GM19455 (cell line): ENCODE measurements around the gene ZNF57.
"Not testable (repeated sequence)": the region's sequence is repeated elsewhere in the genome, so short reads cannot be mapped to it uniquely, and the experiment has no call there.

Experiments
- ATAC-seq: cut with Tn5 transposase; IDR thresholded peaks from one replicate; pipeline ENCODE4 v1.9.1; 2021; ENCODE audit not compliant: unreplicated experiment

Gene ZNF57

DNA sequence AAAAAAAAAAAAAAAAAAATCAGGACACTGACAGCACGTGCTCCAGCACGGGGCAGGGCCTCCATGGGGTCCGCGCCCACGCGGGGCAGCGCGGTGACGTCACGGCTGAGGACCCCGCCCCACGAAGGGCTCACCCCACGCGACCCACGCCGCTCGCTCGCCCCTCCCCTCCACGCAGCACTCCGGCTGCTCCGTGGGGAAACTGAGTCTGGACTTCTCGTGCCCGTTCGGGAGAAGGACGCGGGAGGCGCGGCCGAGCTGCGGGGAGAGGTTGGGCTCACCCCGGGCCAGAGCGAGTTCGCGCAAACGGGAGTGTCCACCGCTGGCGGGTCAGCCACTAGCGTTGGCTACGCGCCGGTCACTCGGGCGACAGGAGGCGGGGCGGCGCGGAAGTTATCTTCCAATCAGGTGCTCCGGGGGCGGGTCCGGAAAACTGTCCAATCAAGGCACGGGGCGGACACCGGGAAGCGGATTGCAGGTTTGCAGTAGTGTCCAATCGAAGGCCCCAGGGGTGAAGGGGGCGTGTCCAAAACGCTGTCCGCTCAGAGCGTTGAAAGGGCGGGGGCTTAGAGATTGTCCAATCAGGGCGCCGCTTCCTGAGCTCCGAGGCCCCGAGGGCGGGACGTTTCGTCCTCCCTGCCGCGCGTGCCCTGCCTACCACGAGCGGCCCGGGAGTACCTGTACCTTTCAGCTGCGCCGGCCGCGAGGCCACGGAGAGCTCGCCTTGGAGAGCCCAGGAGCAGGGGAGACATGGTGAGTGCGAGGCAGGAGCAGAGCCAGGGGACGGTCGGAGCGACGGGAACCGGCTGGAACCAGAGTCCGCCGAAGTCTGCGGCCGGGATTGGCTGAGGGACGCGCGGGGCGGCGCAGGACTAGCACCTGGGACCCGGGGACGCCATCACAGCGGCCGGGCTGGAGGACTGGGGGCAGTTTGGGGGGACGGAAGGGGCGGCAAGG, at the start of gene ZNF57:
Gene ZNF57, plus strand, starts transcription at position 633 of the 957 bp plus-strand sequence. Its CDS starts 118 bp downstream, at position 751.
- peak; percentile 88 for ATAC-seq

DNA sequence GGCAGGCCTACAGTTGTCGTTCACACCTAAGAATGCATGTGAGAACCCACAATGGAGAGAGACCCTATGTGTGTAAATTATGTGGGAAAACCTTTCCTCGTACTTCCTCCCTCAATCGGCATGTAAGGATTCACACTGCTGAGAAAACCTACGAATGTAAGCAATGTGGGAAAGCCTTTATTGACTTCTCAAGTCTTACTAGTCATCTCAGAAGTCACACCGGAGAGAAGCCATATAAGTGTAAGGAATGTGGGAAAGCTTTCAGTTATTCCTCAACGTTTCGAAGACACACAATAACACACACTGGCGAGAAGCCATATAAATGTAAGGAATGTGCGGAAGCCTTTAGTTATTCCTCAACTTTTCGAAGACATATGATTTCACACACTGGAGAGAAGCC, 48.1 kb upstream of the ZNF57 start:
- ATAC-seq: no peak

DNA sequence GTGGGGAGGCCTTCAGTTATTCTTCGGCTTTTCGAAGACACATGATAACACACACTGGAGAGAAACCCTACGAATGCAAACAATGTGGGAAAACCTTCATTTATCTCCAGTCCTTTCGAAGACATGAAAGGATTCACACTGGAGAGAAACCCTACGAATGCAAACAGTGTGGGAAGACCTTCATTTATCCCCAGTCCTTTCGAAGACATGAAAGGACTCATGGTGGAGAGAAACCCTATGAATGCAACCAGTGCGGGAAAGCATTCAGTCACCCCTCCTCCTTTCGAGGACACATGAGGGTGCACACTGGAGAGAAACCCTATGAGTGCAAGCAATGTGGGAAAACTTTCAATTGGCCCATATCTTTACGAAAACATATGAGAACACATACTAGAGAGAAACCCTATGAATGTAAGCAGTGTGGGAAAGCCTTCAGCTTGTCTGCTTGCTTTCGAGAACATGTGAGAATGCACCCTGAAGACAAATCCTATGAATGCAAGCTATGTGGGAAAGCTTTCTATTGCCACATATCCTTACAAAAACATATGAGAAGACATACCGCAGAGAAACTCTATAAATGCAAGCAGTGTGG, 47.6 kb upstream of the ZNF57 start:
- no peak for ATAC-seq

DNA sequence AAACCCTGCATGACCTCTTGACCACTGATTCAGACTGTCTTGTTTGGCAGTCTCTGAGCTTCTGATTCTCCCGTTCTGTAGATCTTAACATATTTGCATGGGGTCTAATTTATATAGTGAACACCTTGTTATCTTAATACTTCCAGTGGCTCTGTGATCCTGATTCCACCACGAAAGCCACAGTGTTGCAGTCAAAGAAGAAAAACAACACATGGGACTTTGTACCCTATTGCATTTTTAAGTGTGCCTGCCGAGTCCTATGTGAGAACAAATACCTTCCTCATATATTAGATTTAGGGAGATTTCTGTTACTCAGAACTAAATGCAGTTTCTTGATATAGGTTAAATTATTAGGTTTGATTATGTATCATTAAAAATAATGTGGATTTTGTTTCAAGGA, 45.9 kb upstream of the ZNF57 start:
- ATAC-seq: no peak

DNA sequence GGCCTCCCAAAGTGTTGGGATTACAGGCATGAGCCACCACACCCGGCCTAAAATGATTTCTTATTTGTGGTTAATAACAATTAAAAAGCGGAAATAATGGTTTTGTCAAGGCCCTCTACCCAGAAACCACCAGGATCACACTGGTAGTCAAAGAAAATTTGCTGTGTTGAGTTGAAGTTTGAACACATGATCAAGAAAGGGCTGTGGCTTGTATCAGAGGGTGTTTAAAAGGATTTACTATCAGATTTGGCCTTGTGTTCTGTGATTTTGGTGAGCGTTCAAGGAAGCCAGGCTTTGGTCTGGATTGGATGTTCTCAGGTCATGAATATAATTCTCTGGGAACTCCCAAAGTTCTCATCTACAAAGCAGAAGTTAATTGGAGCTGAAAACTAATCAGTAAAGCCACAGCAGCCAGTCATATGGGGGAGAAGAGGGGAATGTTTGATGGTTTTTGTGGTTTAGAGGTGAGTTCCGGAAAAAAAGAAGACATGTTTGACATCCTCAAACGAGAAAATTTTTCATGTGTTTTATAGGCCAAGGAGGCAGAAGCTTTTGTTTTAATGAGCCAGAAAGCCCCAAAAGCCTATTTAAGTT, 44.2 kb upstream of the ZNF57 start:
- ATAC-seq: no peak

DNA sequence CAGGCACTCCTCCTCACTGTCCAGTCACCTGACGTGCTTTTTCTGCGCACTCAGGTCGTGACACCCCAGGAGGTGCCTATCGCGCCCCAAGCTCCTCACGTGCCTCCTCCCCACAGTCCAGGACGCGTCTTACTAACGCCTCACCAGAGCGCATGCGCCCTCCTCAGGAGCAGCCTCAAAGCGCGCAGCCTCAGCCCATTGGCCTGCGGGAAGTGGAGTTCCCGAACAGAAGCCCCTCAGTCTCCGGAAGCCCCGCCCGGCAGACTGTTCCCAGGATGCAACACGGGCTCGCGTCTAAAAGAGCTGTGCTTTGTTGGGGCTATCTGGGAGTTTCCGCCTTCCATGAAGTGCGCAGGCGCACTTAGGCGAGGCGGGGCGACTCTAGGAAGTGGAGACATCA, 41.9 kb upstream of the ZNF57 start:
- no peak for ATAC-seq

DNA sequence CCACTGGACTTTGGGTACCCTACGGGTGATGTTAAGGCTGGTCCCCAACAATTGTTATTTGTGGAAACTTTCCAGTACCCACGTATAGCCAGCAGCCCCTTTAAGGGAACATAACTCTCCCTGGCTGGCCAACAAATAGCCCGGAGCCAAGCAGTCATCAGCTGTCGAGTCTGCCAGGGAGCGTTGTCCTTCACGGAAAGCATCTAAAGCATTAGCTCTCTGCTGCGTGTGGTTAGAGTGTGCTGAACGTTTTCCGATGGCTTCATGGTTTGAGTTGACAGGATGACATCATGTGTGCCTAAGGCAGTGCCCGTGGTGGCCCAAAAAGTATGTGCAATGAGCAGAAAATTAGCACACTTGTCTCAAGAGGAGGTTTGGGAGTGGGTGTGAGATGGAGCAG, 36.9 kb upstream of the ZNF57 start:
- ATAC-seq: no peak

DNA sequence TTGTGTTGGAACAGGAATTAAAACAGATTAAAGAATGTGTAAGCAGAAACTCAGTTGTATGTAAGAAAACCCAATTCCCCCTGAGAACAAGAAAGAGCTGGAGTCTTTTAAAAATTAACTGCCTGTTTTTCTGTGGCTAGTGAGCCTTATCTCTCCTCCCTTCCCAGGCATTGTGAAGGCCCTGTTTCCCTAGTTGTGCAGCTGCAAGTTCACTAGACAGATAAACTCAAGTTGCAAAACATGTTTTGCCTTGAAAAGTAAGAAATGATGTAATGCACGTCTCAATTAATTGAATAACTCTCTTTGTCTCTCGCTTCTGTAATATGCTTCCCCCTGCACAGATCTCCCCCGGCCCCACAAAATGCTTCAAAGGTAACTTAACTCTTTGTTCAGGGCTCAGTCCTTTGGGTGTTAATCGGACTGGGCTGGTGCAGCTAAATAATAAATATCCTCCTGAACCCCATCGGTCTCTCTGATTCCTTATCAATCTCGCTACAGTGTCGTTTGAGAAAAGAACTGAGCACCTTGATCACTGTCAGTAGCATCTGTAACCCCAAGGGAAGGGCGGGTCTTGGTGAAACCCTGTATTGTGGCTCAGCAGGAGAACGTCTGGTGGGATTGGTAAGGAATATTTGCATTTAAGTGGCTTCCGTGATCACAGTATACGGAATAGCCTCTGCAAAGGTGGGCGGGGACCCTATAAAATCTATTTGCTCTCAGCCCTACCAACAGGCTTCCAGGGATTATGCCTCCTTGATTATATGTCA, 35.2 kb upstream of the ZNF57 start:
- no peak for ATAC-seq

DNA sequence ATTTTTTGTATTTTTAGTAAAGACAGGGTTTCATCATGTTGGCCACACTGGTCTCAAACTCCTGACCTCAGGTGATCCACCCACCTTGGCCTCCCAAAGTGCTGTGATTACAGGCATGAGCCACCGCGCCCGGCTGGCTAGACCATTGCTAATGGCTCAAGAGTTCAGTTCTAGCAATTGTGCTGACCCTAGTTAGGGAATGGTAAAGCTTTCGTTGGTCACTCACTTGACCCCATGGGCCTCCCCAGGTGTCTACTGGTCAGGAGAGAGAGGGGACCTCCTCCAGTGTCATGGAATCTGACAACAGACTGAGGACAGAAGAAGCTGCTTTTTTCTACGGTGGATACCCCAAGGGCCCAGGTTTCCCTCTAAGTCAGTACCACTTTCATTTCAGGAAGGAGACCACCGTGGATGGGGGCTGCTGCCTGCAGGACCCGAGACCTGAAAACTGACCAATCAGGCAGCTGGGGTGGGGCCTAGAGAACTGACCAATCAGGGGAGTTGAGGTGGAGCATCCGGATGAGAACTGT, 34.2 kb upstream of the ZNF57 start:
- ATAC-seq: no peak

DNA sequence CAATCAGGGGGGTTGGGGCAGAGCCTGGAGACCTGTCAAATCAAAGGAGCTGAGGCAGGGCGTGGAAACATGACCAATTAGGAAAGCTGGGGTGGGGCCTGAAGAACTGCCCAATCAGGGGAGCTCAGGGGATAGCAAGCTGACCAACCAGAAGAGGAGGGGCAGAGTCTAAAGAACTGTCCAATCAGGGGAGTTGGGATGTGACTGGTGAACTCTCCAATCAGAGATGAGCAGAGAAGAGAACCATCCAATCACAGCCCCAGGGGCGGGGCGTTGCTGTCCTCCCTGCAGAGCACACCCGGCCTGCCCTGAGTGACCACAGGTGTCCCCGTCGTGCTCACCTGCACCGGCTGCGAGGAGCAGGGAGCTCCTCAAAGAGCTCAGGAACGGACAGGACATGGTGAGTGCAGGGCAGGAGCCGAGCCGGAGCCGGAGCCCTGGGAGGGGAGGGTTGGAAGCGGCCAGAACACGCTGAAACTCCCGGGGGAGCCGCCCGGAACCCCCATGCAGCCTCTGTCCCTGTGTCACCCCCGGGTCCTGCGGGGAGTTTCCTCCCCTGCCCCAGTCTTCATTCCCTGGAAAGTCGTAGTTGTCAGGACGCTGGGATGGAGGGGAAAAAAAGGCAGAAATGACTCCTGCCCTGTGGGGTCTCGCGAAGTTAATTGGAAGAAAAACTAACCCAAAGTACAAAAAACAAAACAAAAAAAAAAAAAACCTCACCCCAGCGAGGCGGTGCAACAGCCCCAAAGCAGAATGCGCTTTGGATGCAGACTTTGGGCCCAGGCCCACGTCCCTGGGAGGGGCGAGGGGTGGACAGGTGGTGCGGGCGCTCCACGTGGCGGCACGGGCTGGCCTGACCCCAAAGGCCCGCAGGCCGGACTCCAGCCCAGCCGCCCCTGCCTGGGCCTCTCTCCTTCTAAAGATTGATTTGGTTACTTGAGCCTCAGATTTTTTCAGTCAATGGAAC, 33.4 kb upstream of the ZNF57 start, which contains the start of gene ZNF556:
Gene ZNF556, plus strand, starts transcription at position 311 of the 967 bp plus-strand sequence. Its CDS starts 87 bp downstream, at position 398.
- ATAC-seq: no peak

DNA sequence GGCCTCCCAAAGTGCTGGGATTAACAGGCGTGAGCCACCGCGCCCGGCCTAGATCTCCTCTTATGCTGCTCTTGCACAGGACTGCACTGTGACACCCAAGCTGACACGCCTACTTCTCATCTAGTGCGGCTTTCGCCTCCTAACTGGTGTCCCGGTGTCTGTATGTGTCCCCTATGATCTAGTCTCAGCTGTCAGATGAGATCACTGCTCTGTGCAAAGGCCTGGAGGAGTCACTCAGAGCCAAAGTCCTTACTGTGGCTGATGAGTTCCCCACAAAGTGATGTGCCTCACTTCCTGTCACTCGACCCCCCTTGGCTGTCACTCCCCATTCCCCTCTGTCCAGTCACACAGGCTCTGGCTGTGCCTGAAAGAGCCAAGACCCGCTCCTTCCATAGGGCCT, 31.1 kb upstream of the ZNF57 start:
- no peak for ATAC-seq

DNA sequence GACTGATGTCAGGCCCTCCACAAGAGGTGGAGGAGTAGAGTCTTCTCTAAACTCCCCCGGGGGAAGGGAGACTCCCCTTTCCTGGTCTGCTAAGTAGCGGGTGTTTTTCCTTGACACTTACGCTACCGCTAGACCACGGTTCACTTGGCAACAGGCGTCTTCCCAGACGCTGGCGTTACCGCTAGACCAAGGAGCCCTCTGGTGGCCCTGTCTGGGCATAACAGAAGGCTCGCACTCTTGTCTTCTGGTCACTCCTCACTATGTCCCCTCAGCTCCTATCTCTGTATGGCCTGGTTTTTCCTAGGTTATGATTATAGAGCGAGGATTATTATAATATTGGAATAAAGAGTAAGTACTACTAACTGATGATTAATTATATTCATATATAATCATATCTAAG, 28.6 kb upstream of the ZNF57 start:
- ATAC-seq: not testable (repeated sequence)

DNA sequence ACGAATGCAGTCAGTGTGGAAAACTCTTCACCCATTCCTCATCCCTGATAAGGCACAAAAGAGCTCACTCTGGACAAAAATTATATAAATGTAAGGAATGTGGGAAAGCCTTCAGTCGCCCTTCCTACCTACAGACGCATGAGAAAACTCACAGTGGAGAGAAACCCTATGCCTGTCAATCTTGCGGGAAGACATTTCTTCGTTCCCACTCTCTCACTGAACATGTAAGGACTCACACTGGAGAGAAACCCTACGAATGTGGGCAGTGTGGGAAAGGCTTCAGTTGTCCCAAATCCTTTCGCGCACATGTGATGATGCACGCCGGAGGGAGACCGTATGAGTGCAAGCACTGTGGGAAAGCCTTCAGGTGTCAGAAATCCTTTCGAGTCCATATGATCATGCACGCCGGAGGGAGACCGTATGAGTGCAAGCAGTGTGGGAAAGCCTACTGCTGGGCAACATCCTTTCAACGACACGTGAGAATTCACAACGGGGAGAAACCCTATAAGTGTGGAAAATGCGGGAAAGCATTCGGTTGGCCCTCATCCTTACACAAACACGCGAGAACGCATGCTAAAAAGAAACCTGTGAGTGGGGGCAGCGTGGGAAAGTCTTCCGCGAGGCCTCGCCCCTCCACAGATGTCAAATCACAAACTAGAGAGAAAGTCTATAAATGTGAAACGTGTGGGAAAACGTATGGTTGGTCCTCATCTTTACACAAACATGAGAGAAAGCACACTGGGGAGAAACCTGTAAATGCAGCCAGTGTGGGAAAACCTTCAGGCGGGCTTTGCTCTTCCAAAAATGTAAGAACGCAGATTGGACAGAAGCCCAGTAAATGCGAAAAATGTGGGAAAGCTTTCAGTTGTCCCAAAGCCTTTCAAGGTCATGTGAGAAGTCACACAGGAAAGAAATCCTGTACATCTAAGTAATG, 23.1 kb upstream of the ZNF57 start:
- ATAC-seq: no peak

DNA sequence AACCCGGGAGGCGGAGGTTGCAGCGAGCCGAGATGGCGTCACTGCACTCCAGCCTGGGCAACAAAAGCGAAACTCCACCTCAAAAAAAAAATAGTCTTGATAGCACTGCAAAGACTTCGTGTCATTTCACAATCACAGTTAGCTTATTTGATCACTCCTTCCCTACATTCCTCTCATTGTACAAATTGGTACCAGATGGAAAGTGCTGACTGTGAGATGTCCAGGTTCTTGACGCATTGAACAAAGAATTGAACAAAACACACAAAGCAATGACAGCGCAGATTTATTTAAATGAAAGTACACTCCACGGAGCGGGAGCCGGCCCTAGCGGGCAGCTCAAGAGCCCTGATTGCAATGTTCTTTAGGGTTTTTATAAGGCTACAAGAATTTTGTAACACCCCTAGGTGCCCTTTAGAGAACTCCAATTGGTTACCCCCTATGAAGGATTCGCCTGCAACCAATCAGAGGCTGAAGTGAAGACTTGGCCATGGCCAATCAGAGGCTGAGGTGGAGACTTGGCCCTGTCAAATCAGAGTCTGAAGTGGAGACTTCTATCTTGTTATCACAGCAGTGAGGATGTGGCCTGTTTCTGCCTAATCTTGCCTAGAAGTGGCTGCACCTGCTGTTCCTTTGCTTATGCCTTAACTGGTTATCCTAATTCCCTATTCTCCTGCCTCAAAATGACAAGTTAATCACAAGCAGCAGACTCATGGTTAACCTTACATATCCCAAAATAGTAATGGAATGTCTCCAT, 16.9 kb upstream of the ZNF57 start:
- ATAC-seq: no peak

DNA sequence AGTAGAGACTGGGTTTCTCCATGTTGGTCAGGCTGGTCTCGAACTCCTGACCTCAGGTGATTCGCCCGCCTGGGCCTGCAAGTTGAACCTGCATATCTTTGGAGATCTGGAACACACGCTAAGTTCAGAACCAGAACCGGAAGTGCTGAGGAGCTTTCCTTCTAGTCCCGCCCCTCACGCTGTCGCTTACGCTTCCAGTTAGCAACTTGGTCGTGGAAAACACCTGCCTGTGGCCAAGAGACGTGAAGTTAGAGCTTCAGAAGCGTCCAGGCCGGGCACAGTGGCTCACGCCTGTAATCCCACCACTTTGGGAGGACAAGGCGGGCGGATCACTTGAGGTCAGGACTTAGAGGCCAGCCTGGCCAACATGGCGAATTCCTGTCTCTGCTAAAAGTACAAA, 15.0 kb upstream of the ZNF57 start:
- no peak for ATAC-seq

DNA sequence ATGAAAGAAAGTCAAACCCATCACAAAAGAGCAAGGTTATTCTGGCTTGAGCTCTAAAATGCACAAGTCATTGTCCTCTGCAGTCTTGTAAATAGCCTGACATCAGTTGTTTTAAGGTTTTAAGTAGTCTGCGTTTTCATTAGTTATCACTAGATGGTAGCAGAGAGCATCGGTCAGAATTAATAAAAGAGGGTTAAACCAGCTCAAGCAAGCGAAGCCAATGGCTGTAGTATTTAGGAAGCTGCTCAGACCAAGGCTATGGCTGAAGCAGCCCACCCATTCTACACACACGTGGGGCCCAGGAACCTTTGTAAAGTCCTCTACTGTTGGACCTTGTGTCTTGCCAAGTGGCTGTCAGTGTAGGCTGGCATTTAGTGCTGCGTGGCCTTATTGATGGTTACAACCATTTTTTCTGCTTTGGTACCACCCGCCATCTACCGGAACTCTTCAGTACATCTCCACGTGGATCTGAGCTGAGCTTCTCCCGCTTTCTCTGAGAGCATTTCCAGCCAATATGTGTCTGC, 13.3 kb upstream of the ZNF57 start:
- no peak for ATAC-seq

DNA sequence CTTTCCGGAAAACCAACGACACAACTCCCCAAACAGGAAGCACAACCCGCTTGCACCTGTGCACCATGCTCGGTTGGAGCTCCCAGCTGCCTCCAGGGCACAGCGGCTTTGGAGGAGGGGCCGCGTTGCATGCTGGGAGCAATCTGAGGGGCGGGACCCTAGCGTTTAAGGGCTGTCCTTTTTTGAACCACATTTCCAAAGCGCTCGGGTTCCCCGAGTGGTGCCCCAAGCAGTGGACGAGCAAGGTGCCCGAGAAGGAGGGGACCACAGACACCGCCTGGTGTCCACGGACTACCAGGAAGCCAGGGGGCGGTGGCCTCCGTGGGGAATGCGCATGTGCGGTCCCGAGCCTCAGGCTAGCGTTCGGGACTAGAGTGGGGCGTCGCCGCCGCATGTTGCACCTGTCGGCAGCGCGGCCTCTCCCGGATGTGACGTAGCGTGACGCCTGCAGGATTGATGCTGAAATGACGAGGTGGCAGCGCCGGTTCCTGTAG, 11.9 kb upstream of the ZNF57 start:
- no peak for ATAC-seq
